OCI-LY1 (cell line): ENCODE measurements around the gene GRIN2A.

ENCODE experiments used
- H2AFZ ChIP-seq: fragments of 200-600 bp; sonication (generic), shearing (Covaris generic); 2 replicates; pipeline ENCODE4 v1.6.0; 2014; ENCODE audit warnings: antibody characterized with exemption, mild to moderate bottlenecking, low read length
- H3F3A ChIP-seq: fragments of 200-600 bp; sonication (generic), shearing (Covaris generic); 2 replicates; pipeline ENCODE4 v1.6.0; 2014; ENCODE audit warnings: mild to moderate bottlenecking, antibody characterized with exemption, low read length, moderate library complexity; ENCODE audit not compliant: insufficient read depth
- H3K27ac ChIP-seq: fragments of 200-600 bp; sonication (generic); 2 replicates; pipeline ENCODE4 v1.5.1; 2014; ENCODE audit warnings: low read length, mixed run types, mild to moderate bottlenecking, low read depth; ENCODE audit not compliant: poor library complexity, severe bottlenecking
- H3K27me3 ChIP-seq: fragments of 200-600 bp; sonication (generic); 2 replicates; pipeline ENCODE4 v1.6.0; 2014; ENCODE audit warnings: antibody characterized with exemption, mild to moderate bottlenecking, low read length, moderate library complexity; ENCODE audit not compliant: insufficient read depth
- H3K36me3 ChIP-seq: fragments of 200-600 bp; sonication (generic); 2 replicates; pipeline ENCODE4 v1.6.1; 2014; ENCODE audit warnings: mild to moderate bottlenecking, antibody characterized with exemption, low read length, moderate library complexity, mixed read lengths; ENCODE audit not compliant: insufficient read depth
- H3K4me1 ChIP-seq: fragments of 200-600 bp; sonication (generic); 2 replicates; pipeline ENCODE4 v1.5.1; 2014; ENCODE audit warnings: mild to moderate bottlenecking, low read length, moderate library complexity; ENCODE audit not compliant: insufficient read depth, severe bottlenecking
- H3K4me2 ChIP-seq: fragments of 200-600 bp; sonication (generic), shearing (Covaris generic); 2 replicates; pipeline ENCODE4 v1.6.1; 2014; ENCODE audit warnings: low read length
- H3K4me3 ChIP-seq: fragments of 200-600 bp; sonication (generic); 2 replicates; pipeline ENCODE4 v1.5.1; 2014; ENCODE audit warnings: low read length, low read depth, mild to moderate bottlenecking, mixed read lengths; ENCODE audit not compliant: poor library complexity, severe bottlenecking
- H3K79me2 ChIP-seq: fragments of 200-600 bp; shearing (Covaris generic); 2 replicates; pipeline ENCODE4 v1.6.1; 2016; ENCODE audit warnings: mixed run types, low read length, mixed read lengths; ENCODE audit not compliant: insufficient read depth
- H3K9ac ChIP-seq: fragments of 200-600 bp; sonication (generic), shearing (Covaris generic); 2 replicates; pipeline ENCODE4 v1.6.1; 2014; ENCODE audit warnings: mild to moderate bottlenecking, low read length, mixed read lengths
- H3K9me2 ChIP-seq: fragments of 200-600 bp; sonication (generic), shearing (Covaris generic); 2 replicates; pipeline ENCODE4 v1.6.1; 2014; ENCODE audit warnings: low read depth, mild to moderate bottlenecking, low read length, mixed read lengths
- H3K9me3 ChIP-seq: fragments of 200-600 bp; shearing (Covaris generic); 2 replicates; pipeline ENCODE4 v1.6.1; 2014; ENCODE audit warnings: low read length, mixed read lengths
- H4K20me1 ChIP-seq: fragments of 200-600 bp; sonication (generic), shearing (Covaris generic); 2 replicates; pipeline ENCODE4 v1.6.0; 2016; ENCODE audit warnings: mild to moderate bottlenecking, low read length; ENCODE audit not compliant: insufficient read depth
- CTCF ChIP-seq: fragments of 200-600 bp; sonication (generic), shearing (Covaris generic); IDR thresholded peaks from 2 replicates; pipeline ENCODE4 v1.5.1; 2017; ENCODE audit warnings: mild to moderate bottlenecking, antibody characterized with exemption, low read length, moderate library complexity, mixed read lengths
- EZH2 ChIP-seq: fragments of 200-600 bp; sonication (generic), shearing (Covaris generic); IDR thresholded peaks from 2 replicates; pipeline ENCODE4 v1.8.0; 2017; ENCODE audit warnings: borderline replicate concordance, mixed run types, mild to moderate bottlenecking, antibody characterized with exemption, low read length, moderate library complexity, mixed read lengths

GRIN2A gene

GRCh38 chr16:10121897-10122425, 60.3 kb downstream of the GRIN2A start:
- Histone ChIP-seq H3F3A (no peaks in the 10 kb centered on the region), H3K9ac (no peak overlapping the region), H3K9me3 (no peaks in the 10 kb centered on the region), H3K79me2 (no peaks in the 10 kb centered on the region), H3K36me3 (no peaks in the 10 kb centered on the region), H3K27me3 (no peaks in the 10 kb centered on the region), H3K27ac (no peak overlapping the region), H3K9me2 (no peaks in the 10 kb centered on the region), H3K4me2 (no peak overlapping the region), H3K4me3 (no peak overlapping the region), H2AFZ (no peak overlapping the region), H4K20me1 (no peaks in the 10 kb centered on the region), H3K4me1 (no peaks in the 10 kb centered on the region)
- TF ChIP-seq EZH2 (no peak), CTCF (no peak)

- Histone ChIP-seq H3K4me3 (no peak overlapping the region), H3K9me2 (no peaks in the 10 kb centered on the region), H4K20me1 (no peaks in the 10 kb centered on the region), H3K4me2 (no peak overlapping the region), H3K27ac (no peak overlapping the region), H3K36me3 (no peaks in the 10 kb centered on the region), H3F3A (no peaks in the 10 kb centered on the region), H3K79me2 (no peaks in the 10 kb centered on the region), H3K9ac (no peak overlapping the region), H3K27me3 (no peaks in the 10 kb centered on the region), H3K4me1 (no peaks in the 10 kb centered on the region), H3K9me3 (no peaks in the 10 kb centered on the region), H2AFZ (no peak overlapping the region)
- TF ChIP-seq CTCF (no peak), EZH2 (no peak)
Observed at GRCh38 chr16:10121491-10121890, 60.7 kb downstream of the GRIN2A start.

DNA sequence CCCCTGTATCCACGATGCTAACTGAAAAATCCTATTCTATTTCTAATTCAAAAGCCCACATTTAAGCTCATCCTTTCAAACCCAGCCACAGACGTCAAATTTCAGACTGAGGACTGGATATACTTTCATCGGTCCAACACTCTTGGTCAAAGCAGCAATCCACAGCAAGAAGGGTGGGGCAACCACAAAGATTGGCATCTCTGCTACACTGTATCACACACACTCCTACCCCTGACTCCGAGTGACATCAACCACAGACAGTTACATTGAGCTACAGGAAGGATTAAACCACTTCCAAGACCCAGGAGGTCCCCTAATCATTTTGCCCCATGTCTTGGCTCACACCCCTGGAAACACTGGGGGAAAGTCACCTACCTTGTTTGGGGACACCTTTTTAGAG, 61.3 kb downstream of the GRIN2A start:
- no peak overlapping the region for H3K4me2 ChIP-seq
- no peak for TF ChIP-seq CTCF
- TF ChIP-seq EZH2 = no peak
- no peaks in the 10 kb centered on the region for H4K20me1 ChIP-seq
- H3K36me3 ChIP-seq = no peaks in the 10 kb centered on the region
- H3K4me1 ChIP-seq = no peaks in the 10 kb centered on the region
- H3K9me3 ChIP-seq = no peaks in the 10 kb centered on the region
- H3K4me3 ChIP-seq = no peak overlapping the region
- H3K27ac ChIP-seq = no peak overlapping the region
- no peak overlapping the region for H2AFZ ChIP-seq
- H3K79me2 ChIP-seq = no peaks in the 10 kb centered on the region
- no peaks in the 10 kb centered on the region for H3F3A ChIP-seq
- H3K9ac ChIP-seq = no peak overlapping the region
- H3K27me3 ChIP-seq = no peaks in the 10 kb centered on the region
- no peaks in the 10 kb centered on the region for H3K9me2 ChIP-seq
